SK-N-SH (cell line): Measurements from ENCODE around the gene CBFA2T2. TPM values are rescaled to one million over a fixed set of nuclear protein-coding genes. Genes with fewer than 3 reads are reported as not detected.
A peak's percentile ranks its signal among the peaks of the same experiment; 100 is the strongest.

Experiments
- CTCF ChIA-PET: fragments of 300-600, 350-600 bp; formaldehyde crosslinking; extraction: SDS; loops from one replicate; lab custom pipeline; 2021; lab: Yijun Ruan, JAX
- POLR2A ChIA-PET: fragments of 350-600 bp; sonication (Branson Sonifier 250); formaldehyde crosslinking; extraction: SDS; loops from one replicate; lab custom pipeline; 2020; ENCODE audit warnings: antibody characterized with exemption, inconsistent platforms; lab: Yijun Ruan, JAX
- DNase-seq: peaks from one replicate; pipeline ENCODE4 v3.0.0; 2012
- H2AFZ ChIP-seq: fragments of 200-600 bp; sonication (generic); 2 replicates; pipeline ENCODE4 v1.8.1; 2016; ENCODE audit warnings: antibody characterized with exemption, mild to moderate bottlenecking, low read depth
- H3F3A ChIP-seq: fragments of 200-600 bp; sonication (generic); replicated peaks from 2 replicates; pipeline ENCODE3; 2016; ENCODE audit warnings: antibody characterized with exemption, mild to moderate bottlenecking; ENCODE audit not compliant: insufficient read depth
- H3K27ac ChIP-seq, 2 experiments: fragments of 200-500 bp in 1 of 2; fragments of 200-600 bp in 1 of 2; sonication (Bioruptor generic) in 1 of 2; sonication (generic), shearing (Covaris generic) in 1 of 2; 2 replicates each; pipeline versions ENCODE4 v1.5.1 to v1.6.1; 2014 to 2016; ENCODE audit warnings: low read depth in 2 of 2, inconsistent platforms in 1 of 2, low read length in 1 of 2, mild to moderate bottlenecking in 1 of 2, mixed read lengths in 1 of 2
- H3K27me3 ChIP-seq: fragments of 200-600 bp; sonication (generic), shearing (Covaris generic); 2 replicates; pipeline ENCODE4 v1.6.1; 2016; ENCODE audit warnings: mixed run types; ENCODE audit not compliant: insufficient read depth
- H3K36me3 ChIP-seq, 2 experiments: fragments of 200-500 bp in 1 of 2; fragments of 200-600 bp in 1 of 2; sonication (Bioruptor generic) in 1 of 2; sonication (generic) in 1 of 2; replicated peaks in 1 of 2; 2 replicates each; pipeline versions ENCODE3 to v1.5.1; 2014 to 2016; ENCODE audit warnings: low read length in 1 of 2, mild to moderate bottlenecking in 1 of 2; ENCODE audit not compliant: insufficient read depth in 2 of 2, control insufficient read depth in 1 of 2
- H3K4me1 ChIP-seq, 2 experiments: fragments of 200-500 bp in 1 of 2; fragments of 200-600 bp in 1 of 2; sonication (Bioruptor generic) in 1 of 2; sonication (generic), shearing (Covaris generic) in 1 of 2; 2 replicates each; pipeline versions ENCODE4 v1.5.1 to v1.6.1; 2014 to 2016; ENCODE audit warnings: low read depth in 1 of 2, low read length in 1 of 2, mixed run types in 1 of 2; ENCODE audit not compliant: insufficient read depth in 2 of 2, control insufficient read depth in 1 of 2
- H3K4me2 ChIP-seq: fragments of 200-600 bp; sonication (generic), shearing (Covaris generic); 2 replicates; pipeline ENCODE4 v1.6.1; 2017; ENCODE audit warnings: mixed run types
- H3K4me3 ChIP-seq, 2 experiments: fragments of 200-500 bp in 1 of 2; fragments of 200-600 bp in 1 of 2; sonication (Bioruptor generic) in 1 of 2; sonication (generic), shearing (Covaris generic) in 1 of 2; 2 replicates each; pipeline versions ENCODE4 v1.5.1 to v1.8.1; 2014 to 2016; ENCODE audit warnings: low read depth in 2 of 2, inconsistent platforms in 1 of 2, low read length in 1 of 2, mild to moderate bottlenecking in 1 of 2, mixed read lengths in 1 of 2, moderate library complexity in 1 of 2
- H3K79me2 ChIP-seq: fragments of 200-600 bp; sonication (generic); 2 replicates; pipeline ENCODE4 v1.8.1; 2017; ENCODE audit warnings: mild to moderate bottlenecking; ENCODE audit not compliant: insufficient read depth
- H3K9ac ChIP-seq: fragments of 200-600 bp; sonication (generic); 2 replicates; pipeline ENCODE4 v1.6.1; 2017; ENCODE audit warnings: mixed run types
- H3K9me2 ChIP-seq: fragments of 200-600 bp; sonication (generic); 2 replicates; pipeline ENCODE4 v1.6.1; 2017; ENCODE audit warnings: mixed run types
- H3K9me3 ChIP-seq: fragments of 200-600 bp; sonication (generic); 2 replicates; pipeline ENCODE4 v1.6.1; 2017; ENCODE audit warnings: mixed run types, mild to moderate bottlenecking, moderate library complexity
- H4K20me1 ChIP-seq: fragments of 200-600 bp; sonication (generic); 2 replicates; pipeline ENCODE4 v1.6.1; 2017; ENCODE audit warnings: mild to moderate bottlenecking, mixed run types; ENCODE audit not compliant: insufficient read depth
- CHD2 ChIP-seq: fragments of 150-350 bp; IDR thresholded peaks from 2 replicates; pipeline ENCODE4 v1.6.1; 2018; ENCODE audit warnings: low read length; ENCODE audit not compliant: partially characterized antibody
- EP300 ChIP-seq, 2 experiments: IDR thresholded peaks; 2 replicates each; pipeline versions ENCODE4 v1.4.0 to v1.6.1; 2012; ENCODE audit warnings: borderline replicate concordance in 1 of 2, low read depth in 1 of 2, low read length in 1 of 2
- FOSL2 ChIP-seq: IDR thresholded peaks from 2 replicates; pipeline ENCODE4 v1.4.0; 2012; ENCODE audit warnings: low read depth, mild to moderate bottlenecking, moderate library complexity, borderline replicate concordance
- FOXM1 ChIP-seq: IDR thresholded peaks from 2 replicates; pipeline ENCODE4 v1.4.0; 2012; ENCODE audit warnings: low read depth, mild to moderate bottlenecking
- GABPA ChIP-seq: IDR thresholded peaks from 2 replicates; pipeline ENCODE4 v1.4.0; 2012; ENCODE audit warnings: low read depth, mild to moderate bottlenecking
- JUND ChIP-seq: IDR thresholded peaks from 2 replicates; pipeline ENCODE4 v1.4.0; 2012
- MAX ChIP-seq: IDR thresholded peaks from 2 replicates; pipeline ENCODE4 v1.4.0; 2012; ENCODE audit warnings: low read depth
- MEF2A ChIP-seq: IDR thresholded peaks from 2 replicates; pipeline ENCODE4 v1.4.0; 2012; ENCODE audit warnings: low read depth, borderline replicate concordance
- MXI1 ChIP-seq: IDR thresholded peaks from 2 replicates; pipeline ENCODE4 v1.6.1; 2012; ENCODE audit warnings: mild to moderate bottlenecking, low read depth, low read length, improper control_type of control experiment
- NFIC ChIP-seq: IDR thresholded peaks from 2 replicates; pipeline ENCODE4 v1.4.0; 2012; ENCODE audit warnings: borderline replicate concordance
- POLR2AphosphoS5 ChIP-seq: IDR thresholded peaks from 2 replicates; pipeline ENCODE4 v1.6.1; 2012; ENCODE audit warnings: low read depth, low read length
- RAD21 ChIP-seq: IDR thresholded peaks from 2 replicates; pipeline ENCODE4 v1.6.1; 2012; ENCODE audit warnings: mild to moderate bottlenecking, low read length
- RXRA ChIP-seq: IDR thresholded peaks from 2 replicates; pipeline ENCODE4 v1.4.0; 2012; ENCODE audit warnings: low read depth, mild to moderate bottlenecking, borderline replicate concordance
- SMC3 ChIP-seq: IDR thresholded peaks from 2 replicates; pipeline ENCODE4 v1.6.1; 2012; ENCODE audit warnings: low read depth, low read length, improper control_type of control experiment
- TCF12 ChIP-seq: IDR thresholded peaks from 2 replicates; pipeline ENCODE4 v1.4.0; 2012
- WGBS: methylation state at CpG from one replicate; pipeline ENCODE4 v1.1.6; 2017; ENCODE audit warnings: low lambda C conversion rate; 5-methylcytosine and 5-hydroxymethylcytosine counted together
- polyA plus RNA-seq, 3 experiments: library from polyadenylated mRNA; depleted of rRNA; stranded (reverse); fragments of >200 nt; gene quantifications; 2 replicates each; pipeline ENCODE4 v1.2.3, GENCODE V29; 2012
- TF ChIP-seq, protein P1 (sequence below): IDR thresholded peaks from 2 replicates; pipeline ENCODE4 v1.4.0; 2012; ENCODE audit warnings: low read depth, borderline replicate concordance
- TF ChIP-seq, protein P2 (sequence below): fragments of 150-350 bp; IDR thresholded peaks from 2 replicates; pipeline ENCODE4 v1.6.1; 2017; ENCODE audit warnings: antibody characterized with exemption, low read length, low read depth, borderline replicate concordance
- TF ChIP-seq, protein P3 (sequence below): IDR thresholded peaks from 2 replicates; pipeline ENCODE4; 2012

Gene CBFA2T2
- polyA plus RNA-seq, 1 of the 3 experiments (the other 2 are of a cell fraction): 11.0 TPM

DNA sequence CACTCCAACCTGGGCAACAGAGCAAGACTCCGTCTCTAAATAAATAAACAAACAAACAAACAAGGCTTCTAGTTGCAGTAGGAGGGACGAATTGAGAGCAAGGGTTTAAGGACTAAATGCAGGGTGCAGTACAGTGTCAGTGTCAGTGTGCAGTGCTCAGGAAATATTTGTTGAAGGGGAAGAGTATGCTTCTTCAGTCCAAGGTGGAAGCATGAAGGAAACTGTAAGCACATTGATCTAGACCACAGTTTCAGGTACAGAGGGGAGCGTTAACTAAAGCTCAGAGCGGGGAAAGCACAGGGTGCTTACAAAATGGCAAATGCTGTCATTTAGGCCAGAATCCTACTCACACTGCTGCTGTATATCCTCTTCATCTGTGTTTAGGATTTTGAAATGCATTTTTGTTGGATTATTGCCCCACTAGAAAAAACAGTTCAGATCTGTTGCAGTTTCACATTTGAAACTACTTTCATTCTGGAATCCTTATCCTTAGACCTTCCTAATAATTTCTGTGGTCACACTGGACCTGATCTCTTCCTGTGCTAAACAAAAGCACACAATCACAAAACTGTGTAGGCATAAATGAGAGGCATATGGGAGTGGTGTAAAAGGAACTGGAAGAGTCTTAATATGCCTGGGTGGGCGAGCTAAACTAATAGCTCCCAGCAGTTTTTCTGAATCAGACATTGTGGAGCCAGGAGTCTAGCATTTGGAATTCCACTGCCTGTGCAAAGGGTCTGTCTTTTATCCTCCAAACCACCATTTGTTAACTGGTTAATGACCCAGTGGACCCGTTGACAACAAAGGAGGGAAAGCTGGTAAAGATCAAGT lies 41.4 kb downstream of the CBFA2T2 start:
- Histone ChIP-seq H3K9me2 (no peaks in the 10 kb centered on the region), H4K20me1 (peaks cover 3% of the 10 kb centered on the region; the same call in 1 of the 2 replicates), H3F3A (peaks cover 3% of the 10 kb centered on the region), H3K4me1 (peaks cover 16 to 19% of the 10 kb centered on the region in 2 experiments; a peak in 3 of 4 replicates), H3K27ac (peak overlapping the region; percentile 28 to 64; a peak in 3 of 4 replicates), H3K4me2 (peak overlapping the region; percentile 9; the same call in 1 of the 2 replicates), H3K79me2 (peaks cover 11% of the 10 kb centered on the region), H2AFZ (no peak overlapping the region), H3K9me3 (no peaks in the 10 kb centered on the region), H3K4me3 (0 out of 4 replicates have a peak overlapping the region, but pooled peaks of 1 of the 2 experiments have one; percentile 12), H3K27me3 (no peaks in the 10 kb centered on the region), H3K36me3 (no peaks in the 10 kb centered on the region), H3K9ac (no peak overlapping the region)
- POLR2A ChIA-PET: no interaction called here
- 62% methylated on average over 6 of the region's 6 CpGs for WGBS
- CTCF ChIA-PET: interaction anchor here (0.5 to 1.5 kb wide), 6 partner anchors 9 to 121 kb away, joined by 3 to 5 read pairs (median 3); no protein-coding TSS in a partner anchor
- DNase-seq: peak; percentile 47
- TF ChIP-seq RXRA (no peak), MEF2A (no peak), JUND (no peak), POLR2AphosphoS5 (0 out of 2 replicates have a peak, but pooled peaks have one; percentile 13), EP300 (IDR thresholded peaks at IDR 0.05; ENCODE audit: borderline replicate concordance in 1 of 2, low read depth in 1 of 2, low read length in 1 of 2) (no peak), MXI1 (no peak), TCF12 (peak; percentile 69), NFIC (no peak), FOXM1 (no peak), GABPA (no peak), FOSL2 (no peak), SMC3 (no peak), CHD2 (no peak), MAX (no peak), RAD21 (no peak)
- TF ChIP-seq, protein P1, sequence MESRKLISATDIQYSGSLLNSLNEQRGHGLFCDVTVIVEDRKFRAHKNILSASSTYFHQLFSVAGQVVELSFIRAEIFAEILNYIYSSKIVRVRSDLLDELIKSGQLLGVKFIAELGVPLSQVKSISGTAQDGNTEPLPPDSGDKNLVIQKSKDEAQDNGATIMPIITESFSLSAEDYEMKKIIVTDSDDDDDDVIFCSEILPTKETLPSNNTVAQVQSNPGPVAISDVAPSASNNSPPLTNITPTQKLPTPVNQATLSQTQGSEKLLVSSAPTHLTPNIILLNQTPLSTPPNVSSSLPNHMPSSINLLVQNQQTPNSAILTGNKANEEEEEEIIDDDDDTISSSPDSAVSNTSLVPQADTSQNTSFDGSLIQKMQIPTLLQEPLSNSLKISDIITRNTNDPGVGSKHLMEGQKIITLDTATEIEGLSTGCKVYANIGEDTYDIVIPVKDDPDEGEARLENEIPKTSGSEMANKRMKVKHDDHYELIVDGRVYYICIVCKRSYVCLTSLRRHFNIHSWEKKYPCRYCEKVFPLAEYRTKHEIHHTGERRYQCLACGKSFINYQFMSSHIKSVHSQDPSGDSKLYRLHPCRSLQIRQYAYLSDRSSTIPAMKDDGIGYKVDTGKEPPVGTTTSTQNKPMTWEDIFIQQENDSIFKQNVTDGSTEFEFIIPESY: no peak
- TF ChIP-seq, protein P2, sequence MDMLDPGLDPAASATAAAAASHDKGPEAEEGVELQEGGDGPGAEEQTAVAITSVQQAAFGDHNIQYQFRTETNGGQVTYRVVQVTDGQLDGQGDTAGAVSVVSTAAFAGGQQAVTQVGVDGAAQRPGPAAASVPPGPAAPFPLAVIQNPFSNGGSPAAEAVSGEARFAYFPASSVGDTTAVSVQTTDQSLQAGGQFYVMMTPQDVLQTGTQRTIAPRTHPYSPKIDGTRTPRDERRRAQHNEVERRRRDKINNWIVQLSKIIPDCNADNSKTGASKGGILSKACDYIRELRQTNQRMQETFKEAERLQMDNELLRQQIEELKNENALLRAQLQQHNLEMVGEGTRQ: no peak
- TF ChIP-seq, protein P3, sequence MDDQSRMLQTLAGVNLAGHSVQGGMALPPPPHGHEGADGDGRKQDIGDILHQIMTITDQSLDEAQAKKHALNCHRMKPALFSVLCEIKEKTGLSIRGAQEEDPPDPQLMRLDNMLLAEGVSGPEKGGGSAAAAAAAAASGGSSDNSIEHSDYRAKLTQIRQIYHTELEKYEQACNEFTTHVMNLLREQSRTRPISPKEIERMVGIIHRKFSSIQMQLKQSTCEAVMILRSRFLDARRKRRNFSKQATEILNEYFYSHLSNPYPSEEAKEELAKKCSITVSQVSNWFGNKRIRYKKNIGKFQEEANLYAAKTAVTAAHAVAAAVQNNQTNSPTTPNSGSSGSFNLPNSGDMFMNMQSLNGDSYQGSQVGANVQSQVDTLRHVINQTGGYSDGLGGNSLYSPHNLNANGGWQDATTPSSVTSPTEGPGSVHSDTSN: peak; percentile 39; the same call in 1 of the 2 replicates
